ENCODE results near the gene HM13. TPM values are rescaled to one million over a fixed set of nuclear protein-coding genes. Genes with fewer than 3 reads are reported as not detected.

The HM13 gene
- total and polyA plus RNA-seq, 2 of the 13 experiments (the other 11 are each of a cell fraction or from before 2014, with no cell fraction given), result 118 to 243 TPM

DNA sequence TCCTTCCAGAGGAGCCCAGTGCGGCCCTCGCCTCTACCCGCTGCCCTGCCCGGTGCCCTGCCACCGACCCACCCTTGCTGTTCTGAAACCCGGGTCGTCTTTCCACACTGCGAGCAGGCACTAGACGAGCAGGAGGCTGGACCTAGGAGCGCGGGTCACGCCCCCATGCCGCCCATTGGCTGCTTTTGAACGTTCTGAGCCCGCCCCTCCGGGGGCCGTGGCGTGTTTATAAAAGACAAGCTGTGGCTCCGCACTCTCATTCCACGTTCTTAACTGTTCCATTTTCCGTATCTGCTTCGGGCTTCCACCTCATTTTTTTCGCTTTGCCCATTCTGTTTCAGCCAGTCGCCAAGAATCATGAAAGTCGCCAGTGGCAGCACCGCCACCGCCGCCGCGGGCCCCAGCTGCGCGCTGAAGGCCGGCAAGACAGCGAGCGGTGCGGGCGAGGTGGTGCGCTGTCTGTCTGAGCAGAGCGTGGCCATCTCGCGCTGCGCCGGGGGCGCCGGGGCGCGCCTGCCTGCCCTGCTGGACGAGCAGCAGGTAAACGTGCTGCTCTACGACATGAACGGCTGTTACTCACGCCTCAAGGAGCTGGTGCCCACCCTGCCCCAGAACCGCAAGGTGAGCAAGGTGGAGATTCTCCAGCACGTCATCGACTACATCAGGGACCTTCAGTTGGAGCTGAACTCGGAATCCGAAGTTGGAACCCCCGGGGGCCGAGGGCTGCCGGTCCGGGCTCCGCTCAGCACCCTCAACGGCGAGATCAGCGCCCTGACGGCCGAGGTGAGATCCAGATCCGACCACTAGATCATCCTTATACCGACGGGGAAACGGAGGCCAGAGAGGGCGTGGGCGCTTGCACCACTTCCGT lies 91.0 kb downstream of the HM13 start, which contains the start of gene ID1 (continued):
- TF ChIP-seq, protein P1, sequence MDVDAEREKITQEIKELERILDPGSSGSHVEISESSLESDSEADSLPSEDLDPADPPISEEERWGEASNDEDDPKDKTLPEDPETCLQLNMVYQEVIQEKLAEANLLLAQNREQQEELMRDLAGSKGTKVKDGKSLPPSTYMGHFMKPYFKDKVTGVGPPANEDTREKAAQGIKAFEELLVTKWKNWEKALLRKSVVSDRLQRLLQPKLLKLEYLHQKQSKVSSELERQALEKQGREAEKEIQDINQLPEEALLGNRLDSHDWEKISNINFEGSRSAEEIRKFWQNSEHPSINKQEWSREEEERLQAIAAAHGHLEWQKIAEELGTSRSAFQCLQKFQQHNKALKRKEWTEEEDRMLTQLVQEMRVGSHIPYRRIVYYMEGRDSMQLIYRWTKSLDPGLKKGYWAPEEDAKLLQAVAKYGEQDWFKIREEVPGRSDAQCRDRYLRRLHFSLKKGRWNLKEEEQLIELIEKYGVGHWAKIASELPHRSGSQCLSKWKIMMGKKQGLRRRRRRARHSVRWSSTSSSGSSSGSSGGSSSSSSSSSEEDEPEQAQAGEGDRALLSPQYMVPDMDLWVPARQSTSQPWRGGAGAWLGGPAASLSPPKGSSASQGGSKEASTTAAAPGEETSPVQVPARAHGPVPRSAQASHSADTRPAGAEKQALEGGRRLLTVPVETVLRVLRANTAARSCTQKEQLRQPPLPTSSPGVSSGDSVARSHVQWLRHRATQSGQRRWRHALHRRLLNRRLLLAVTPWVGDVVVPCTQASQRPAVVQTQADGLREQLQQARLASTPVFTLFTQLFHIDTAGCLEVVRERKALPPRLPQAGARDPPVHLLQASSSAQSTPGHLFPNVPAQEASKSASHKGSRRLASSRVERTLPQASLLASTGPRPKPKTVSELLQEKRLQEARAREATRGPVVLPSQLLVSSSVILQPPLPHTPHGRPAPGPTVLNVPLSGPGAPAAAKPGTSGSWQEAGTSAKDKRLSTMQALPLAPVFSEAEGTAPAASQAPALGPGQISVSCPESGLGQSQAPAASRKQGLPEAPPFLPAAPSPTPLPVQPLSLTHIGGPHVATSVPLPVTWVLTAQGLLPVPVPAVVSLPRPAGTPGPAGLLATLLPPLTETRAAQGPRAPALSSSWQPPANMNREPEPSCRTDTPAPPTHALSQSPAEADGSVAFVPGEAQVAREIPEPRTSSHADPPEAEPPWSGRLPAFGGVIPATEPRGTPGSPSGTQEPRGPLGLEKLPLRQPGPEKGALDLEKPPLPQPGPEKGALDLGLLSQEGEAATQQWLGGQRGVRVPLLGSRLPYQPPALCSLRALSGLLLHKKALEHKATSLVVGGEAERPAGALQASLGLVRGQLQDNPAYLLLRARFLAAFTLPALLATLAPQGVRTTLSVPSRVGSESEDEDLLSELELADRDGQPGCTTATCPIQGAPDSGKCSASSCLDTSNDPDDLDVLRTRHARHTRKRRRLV (CRISPR knock-in tag; IDR thresholded peaks at IDR 0.05), result peak; percentile 66
- TF ChIP-seq IKZF1 (IDR thresholded peaks at IDR 0.05) (no peak), RFX3 (CRISPR knock-in tag; IDR thresholded peaks at IDR 0.05) (0 out of 2 replicates have a peak, but pooled peaks have one; percentile 42), ZNF10 (CRISPR knock-in tag; IDR thresholded peaks at IDR 0.05; ENCODE audit: borderline replicate concordance, low read depth) (no peak), JUND (CRISPR knock-in tag; IDR thresholded peaks at IDR 0.05) (peak; percentile 83), SATB2 (CRISPR knock-in tag; IDR thresholded peaks at IDR 0.05) (no peak; the same call in 1 of the 2 replicates), ZNF589 (CRISPR knock-in tag; conservative IDR thresholded peaks at IDR 0.05) (peak; percentile 99), RBM22 (optimal IDR thresholded peaks at IDR 0.05; ENCODE audit: low read length) (peak; percentile 96), ZSCAN31 (CRISPR knock-in tag; IDR thresholded peaks at IDR 0.05; ENCODE audit: low read depth) (peak; percentile 80; the same call in 1 of the 2 replicates)
- TF ChIP-seq, protein P2, sequence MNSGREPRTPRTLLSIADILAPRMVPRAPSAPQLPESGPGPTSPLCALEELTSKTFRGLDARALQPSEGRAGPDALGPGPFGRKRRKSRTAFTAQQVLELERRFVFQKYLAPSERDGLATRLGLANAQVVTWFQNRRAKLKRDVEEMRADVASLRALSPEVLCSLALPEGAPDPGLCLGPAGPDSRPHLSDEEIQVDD (CRISPR knock-in tag; IDR thresholded peaks at IDR 0.05; ENCODE audit: borderline replicate concordance), result no peak; the same call in none of the 2 replicates
- TF ChIP-seq, protein P3, sequence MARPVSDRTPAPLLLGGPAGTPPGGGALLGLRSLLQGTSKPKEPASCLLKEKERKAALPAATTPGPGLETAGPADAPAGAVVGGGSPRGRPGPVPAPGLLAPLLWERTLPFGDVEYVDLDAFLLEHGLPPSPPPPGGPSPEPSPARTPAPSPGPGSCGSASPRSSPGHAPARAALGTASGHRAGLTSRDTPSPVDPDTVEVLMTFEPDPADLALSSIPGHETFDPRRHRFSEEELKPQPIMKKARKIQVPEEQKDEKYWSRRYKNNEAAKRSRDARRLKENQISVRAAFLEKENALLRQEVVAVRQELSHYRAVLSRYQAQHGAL (CRISPR knock-in tag; IDR thresholded peaks at IDR 0.05; ENCODE audit: not compliant biosample characterization), result peak; percentile 63
- TF ChIP-seq, protein P4, sequence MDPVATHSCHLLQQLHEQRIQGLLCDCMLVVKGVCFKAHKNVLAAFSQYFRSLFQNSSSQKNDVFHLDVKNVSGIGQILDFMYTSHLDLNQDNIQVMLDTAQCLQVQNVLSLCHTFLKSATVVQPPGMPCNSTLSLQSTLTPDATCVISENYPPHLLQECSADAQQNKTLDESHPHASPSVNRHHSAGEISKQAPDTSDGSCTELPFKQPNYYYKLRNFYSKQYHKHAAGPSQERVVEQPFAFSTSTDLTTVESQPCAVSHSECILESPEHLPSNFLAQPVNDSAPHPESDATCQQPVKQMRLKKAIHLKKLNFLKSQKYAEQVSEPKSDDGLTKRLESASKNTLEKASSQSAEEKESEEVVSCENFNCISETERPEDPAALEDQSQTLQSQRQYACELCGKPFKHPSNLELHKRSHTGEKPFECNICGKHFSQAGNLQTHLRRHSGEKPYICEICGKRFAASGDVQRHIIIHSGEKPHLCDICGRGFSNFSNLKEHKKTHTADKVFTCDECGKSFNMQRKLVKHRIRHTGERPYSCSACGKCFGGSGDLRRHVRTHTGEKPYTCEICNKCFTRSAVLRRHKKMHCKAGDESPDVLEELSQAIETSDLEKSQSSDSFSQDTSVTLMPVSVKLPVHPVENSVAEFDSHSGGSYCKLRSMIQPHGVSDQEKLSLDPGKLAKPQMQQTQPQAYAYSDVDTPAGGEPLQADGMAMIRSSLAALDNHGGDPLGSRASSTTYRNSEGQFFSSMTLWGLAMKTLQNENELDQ (CRISPR knock-in tag; IDR thresholded peaks at IDR 0.05; ENCODE audit: borderline replicate concordance), result 0 out of 2 replicates have a peak, but pooled peaks have one; percentile 6
- TF ChIP-seq, protein P5, sequence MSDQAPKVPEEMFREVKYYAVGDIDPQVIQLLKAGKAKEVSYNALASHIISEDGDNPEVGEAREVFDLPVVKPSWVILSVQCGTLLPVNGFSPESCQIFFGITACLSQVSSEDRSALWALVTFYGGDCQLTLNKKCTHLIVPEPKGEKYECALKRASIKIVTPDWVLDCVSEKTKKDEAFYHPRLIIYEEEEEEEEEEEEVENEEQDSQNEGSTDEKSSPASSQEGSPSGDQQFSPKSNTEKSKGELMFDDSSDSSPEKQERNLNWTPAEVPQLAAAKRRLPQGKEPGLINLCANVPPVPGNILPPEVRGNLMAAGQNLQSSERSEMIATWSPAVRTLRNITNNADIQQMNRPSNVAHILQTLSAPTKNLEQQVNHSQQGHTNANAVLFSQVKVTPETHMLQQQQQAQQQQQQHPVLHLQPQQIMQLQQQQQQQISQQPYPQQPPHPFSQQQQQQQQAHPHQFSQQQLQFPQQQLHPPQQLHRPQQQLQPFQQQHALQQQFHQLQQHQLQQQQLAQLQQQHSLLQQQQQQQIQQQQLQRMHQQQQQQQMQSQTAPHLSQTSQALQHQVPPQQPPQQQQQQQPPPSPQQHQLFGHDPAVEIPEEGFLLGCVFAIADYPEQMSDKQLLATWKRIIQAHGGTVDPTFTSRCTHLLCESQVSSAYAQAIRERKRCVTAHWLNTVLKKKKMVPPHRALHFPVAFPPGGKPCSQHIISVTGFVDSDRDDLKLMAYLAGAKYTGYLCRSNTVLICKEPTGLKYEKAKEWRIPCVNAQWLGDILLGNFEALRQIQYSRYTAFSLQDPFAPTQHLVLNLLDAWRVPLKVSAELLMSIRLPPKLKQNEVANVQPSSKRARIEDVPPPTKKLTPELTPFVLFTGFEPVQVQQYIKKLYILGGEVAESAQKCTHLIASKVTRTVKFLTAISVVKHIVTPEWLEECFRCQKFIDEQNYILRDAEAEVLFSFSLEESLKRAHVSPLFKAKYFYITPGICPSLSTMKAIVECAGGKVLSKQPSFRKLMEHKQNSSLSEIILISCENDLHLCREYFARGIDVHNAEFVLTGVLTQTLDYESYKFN (CRISPR knock-in tag; conservative IDR thresholded peaks at IDR 0.05), result peak; percentile 80
- TF ChIP-seq, protein P6, sequence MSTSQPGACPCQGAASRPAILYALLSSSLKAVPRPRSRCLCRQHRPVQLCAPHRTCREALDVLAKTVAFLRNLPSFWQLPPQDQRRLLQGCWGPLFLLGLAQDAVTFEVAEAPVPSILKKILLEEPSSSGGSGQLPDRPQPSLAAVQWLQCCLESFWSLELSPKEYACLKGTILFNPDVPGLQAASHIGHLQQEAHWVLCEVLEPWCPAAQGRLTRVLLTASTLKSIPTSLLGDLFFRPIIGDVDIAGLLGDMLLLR (CRISPR knock-in tag; IDR thresholded peaks at IDR 0.05), result peak; percentile 90

Data from HepG2 (cell line).